ENCODE results near the gene KIRREL3. TPM values are rescaled to one million over a fixed set of nuclear protein-coding genes. Genes with fewer than 3 reads are reported as not detected.

KIRREL3 gene
- total and polyA plus RNA-seq, 9 of the 15 experiments (the other 6 are each of a cell fraction or from before 2014, with no cell fraction given), result 0.04 to 0.10 TPM; not detected in 7

GRCh38 chr11:126742582-126742981 is 258.0 kb downstream of the KIRREL3 start:
- ChIA-PET POLR2A (no interaction called here), CTCF (ENCODE audit: low intra/inter-chr PET ratio) (no interaction called here)
- in situ Hi-C loops (cut with MboI), result no loop called here
- Histone ChIP-seq H3K9me3 (replicated peaks; ENCODE audit: control insufficient read depth, insufficient read depth, low read depth, low read length) (no peaks in the 10 kb centered on the region), H3K36me3 (ENCODE audit: control insufficient read depth, insufficient read depth, low read length) (no peaks in the 10 kb centered on the region), H3K27ac (ENCODE audit: extremely low read depth, low read depth, low read length) (no peak overlapping the region), H2AFZ (ENCODE audit: low read depth, low read length) (no peak overlapping the region), H3K4me2 (ENCODE audit: insufficient read depth, low read length) (no peak overlapping the region), H3K4me3 (no peak overlapping the region), H3K9me1 (ENCODE audit: control insufficient read depth, insufficient read depth, low read length) (no peaks in the 10 kb centered on the region), H3K4me1 (replicated peaks in 1 of 2; ENCODE audit: control insufficient read depth in 2 of 2, insufficient read depth in 2 of 2, low read length in 2 of 2) (no peaks in the 10 kb centered on the region), H3K79me2 (ENCODE audit: control insufficient read depth, insufficient read depth, low read length) (no peaks in the 10 kb centered on the region), H3K9ac (ENCODE audit: insufficient read depth in 1 of 2, low read depth in 2 of 2, low read length in 2 of 2) (no peak overlapping the region), H4K20me1 (replicated peaks; ENCODE audit: control insufficient read depth, insufficient read depth, low read length) (no peaks in the 10 kb centered on the region), H3K27me3 (ENCODE audit: control insufficient read depth in 2 of 2, insufficient read depth in 2 of 2, low read length in 2 of 2) (peaks cover 2 to 3% of the 10 kb centered on the region in 2 experiments; a peak in 2 of 5 replicates)
- no peak for TF ChIP-seq ZC3H8 (IDR thresholded peaks at IDR 0.05)
- TF ChIP-seq BMI1 (IDR thresholded peaks at IDR 0.05; ENCODE audit: low read length), result no peak
- TF ChIP-seq SPI1 (IDR thresholded peaks at IDR 0.05; ENCODE audit: borderline replicate concordance, low read depth, low read length), result no peak
- TF ChIP-seq RCOR1 (IDR thresholded peaks at IDR 0.05; ENCODE audit: borderline replicate concordance in 1 of 2, low read depth in 2 of 2, low read length in 2 of 2), result no peak
- no peak for TF ChIP-seq CTBP1 (IDR thresholded peaks at IDR 0.05; ENCODE audit: borderline replicate concordance)
- TF ChIP-seq ZNF77 (CRISPR knock-in tag; IDR thresholded peaks at IDR 0.05), result no peak
- TF ChIP-seq POLR2B (IDR thresholded peaks at IDR 0.05; ENCODE audit: low read depth, partially characterized antibody), result no peak
- no peak for TF ChIP-seq CEBPG (CRISPR knock-in tag; IDR thresholded peaks at IDR 0.05)
- TF ChIP-seq CEBPG (tag; conservative IDR thresholded peaks at IDR 0.05 in 1 of 2, IDR thresholded peaks at IDR 0.05 in 1 of 2), result no peak
- TF ChIP-seq RBM17 (IDR thresholded peaks at IDR 0.05; ENCODE audit: borderline replicate concordance, low read depth, low read length), result no peak
- no peak for TF ChIP-seq WHSC1 (IDR thresholded peaks at IDR 0.05; ENCODE audit: low read length)
- TF ChIP-seq ZNF274 (IDR thresholded peaks at IDR 0.05; ENCODE audit: borderline replicate concordance, low read depth, low read length), result no peak
- no peak for TF ChIP-seq PCBP1 (IDR thresholded peaks at IDR 0.05; ENCODE audit: low read depth, low read length, poor library complexity, severe bottlenecking)
- TF ChIP-seq ZNF263 (CRISPR knock-in tag; IDR thresholded peaks at IDR 0.05; ENCODE audit: borderline replicate concordance), result no peak
- no peak for TF ChIP-seq ZNF232 (CRISPR knock-in tag; IDR thresholded peaks at IDR 0.05)
- intact Hi-C loops (cut with micrococcal nuclease), result no loop called here
- FAIRE-seq (no peak), ATAC-seq (no peak), DNase-seq (ENCODE audit: extremely low read depth in 1 of 4, low spot score in 3 of 4) (no peak)
- BruUV-seq (replicated peaks), result no TSS peak
- WGBS (ENCODE audit: insufficient coverage, low coverage, missing lambda C conversion rate), result 0% methylated on average over 4 of the region's 4 CpGs

Data from K562 (cell line).